ENCODE data around the gene MVB12A.

MVB12A gene

GRCh38 chr19:17424743-17425365, 5.0 kb downstream of the MVB12A start:
- TF ChIP-seq CTCF (IDR thresholded peaks at IDR 0.05; ENCODE audit: insufficient read depth, low read length, poor library complexity, severe bottlenecking), result peak; percentile 17
- TF ChIP-seq EZH2phosphoT487 (conservative IDR thresholded peaks at IDR 0.05; ENCODE audit: low read length), result no peak
- H4K20me1 ChIP-seq (ENCODE audit: low read depth, low read length), result no peaks in the 10 kb centered on the region
- H3F3A ChIP-seq (ENCODE audit: insufficient read depth), result no peaks in the 10 kb centered on the region
- H3K4me2 ChIP-seq (ENCODE audit: low read depth, low read length, poor library complexity, severe bottlenecking), result no peak overlapping the region
- no peaks in the 10 kb centered on the region for H3K27me3 ChIP-seq (ENCODE audit: low read length)
- H3K4me3 ChIP-seq (ENCODE audit: insufficient read depth, low read length, poor library complexity, severe bottlenecking), result no peak overlapping the region
- no peak overlapping the region for H3K27ac ChIP-seq (ENCODE audit: low read depth, low read length)
- H3K79me2 ChIP-seq (ENCODE audit: insufficient read depth, low read length), result no peaks in the 10 kb centered on the region
- H3K36me3 ChIP-seq (ENCODE audit: low read length), result no peaks in the 10 kb centered on the region
- H2AFZ ChIP-seq (ENCODE audit: low read depth, low read length, severe bottlenecking), result no peak overlapping the region
- no peaks in the 10 kb centered on the region for H3K9me2 ChIP-seq (replicated peaks; ENCODE audit: insufficient read depth, low read length)
- H3K9ac ChIP-seq (ENCODE audit: low read length), result no peak overlapping the region
- H3K9me3 ChIP-seq (ENCODE audit: insufficient read depth, low read length), result no peaks in the 10 kb centered on the region

- Histone ChIP-seq H3K36me3 (ENCODE audit: low read length) (no peaks in the 10 kb centered on the region), H3K9me2 (replicated peaks; ENCODE audit: insufficient read depth, low read length) (no peaks in the 10 kb centered on the region), H3K9ac (ENCODE audit: low read length) (no peak overlapping the region), H3K9me3 (ENCODE audit: insufficient read depth, low read length) (no peaks in the 10 kb centered on the region), H3K4me2 (ENCODE audit: low read depth, low read length, poor library complexity, severe bottlenecking) (no peak overlapping the region), H3F3A (ENCODE audit: insufficient read depth) (no peaks in the 10 kb centered on the region), H2AFZ (ENCODE audit: low read depth, low read length, severe bottlenecking) (no peak overlapping the region), H3K27ac (ENCODE audit: low read depth, low read length) (no peak overlapping the region), H4K20me1 (ENCODE audit: low read depth, low read length) (no peaks in the 10 kb centered on the region), H3K4me3 (ENCODE audit: insufficient read depth, low read length, poor library complexity, severe bottlenecking) (no peak overlapping the region), H3K27me3 (ENCODE audit: low read length) (no peaks in the 10 kb centered on the region), H3K79me2 (ENCODE audit: insufficient read depth, low read length) (no peaks in the 10 kb centered on the region)
- TF ChIP-seq CTCF (IDR thresholded peaks at IDR 0.05; ENCODE audit: insufficient read depth, low read length, poor library complexity, severe bottlenecking) (no peak), EZH2phosphoT487 (conservative IDR thresholded peaks at IDR 0.05; ENCODE audit: low read length) (no peak)
Observed at GRCh38 chr19:17429641-17430113, 9.8 kb downstream of the MVB12A start.

- H4K20me1 ChIP-seq (ENCODE audit: low read depth, low read length), result no peaks in the 10 kb centered on the region
- TF ChIP-seq EZH2phosphoT487 (conservative IDR thresholded peaks at IDR 0.05; ENCODE audit: low read length) (no peak), CTCF (IDR thresholded peaks at IDR 0.05; ENCODE audit: insufficient read depth, low read length, poor library complexity, severe bottlenecking) (no peak)
- no peaks in the 10 kb centered on the region for H3F3A ChIP-seq (ENCODE audit: insufficient read depth)
- H3K9me3 ChIP-seq (ENCODE audit: insufficient read depth, low read length), result no peaks in the 10 kb centered on the region
- H3K36me3 ChIP-seq (ENCODE audit: low read length), result no peaks in the 10 kb centered on the region
- H3K9me2 ChIP-seq (replicated peaks; ENCODE audit: insufficient read depth, low read length), result no peaks in the 10 kb centered on the region
- H3K27ac ChIP-seq (ENCODE audit: low read depth, low read length), result no peak overlapping the region
- no peak overlapping the region for H3K4me2 ChIP-seq (ENCODE audit: low read depth, low read length, poor library complexity, severe bottlenecking)
- H3K4me3 ChIP-seq (ENCODE audit: insufficient read depth, low read length, poor library complexity, severe bottlenecking), result no peak overlapping the region
- no peaks in the 10 kb centered on the region for H3K79me2 ChIP-seq (ENCODE audit: insufficient read depth, low read length)
- no peak overlapping the region for H2AFZ ChIP-seq (ENCODE audit: low read depth, low read length, severe bottlenecking)
- H3K27me3 ChIP-seq (ENCODE audit: low read length), result no peaks in the 10 kb centered on the region
- no peak overlapping the region for H3K9ac ChIP-seq (ENCODE audit: low read length)
Observed at GRCh38 chr19:17431417-17431816, 11.6 kb downstream of the MVB12A start.

All from SU-DHL-6 (cell line).